Effector memory CD8-positive, alpha-beta T cell (primary cell): Measurements from ENCODE around the gene FHL1.
A peak's percentile ranks its signal among the peaks of the same experiment; 100 is the strongest.
"Not testable (repeated sequence)": the region's sequence is repeated elsewhere in the genome, so short reads cannot be mapped to it uniquely, and the experiment has no call there.

Experiments used
- ATAC-seq: fragments of 150-1000 bp; cut with Tn5 transposase; replicated peaks from 2 replicates; pipeline ENCODE4 v1.10.0; 2021; ENCODE audit warnings: mild to moderate bottlenecking, moderate library complexity
- DNase-seq, 3 experiments: peaks; one replicate each; pipeline ENCODE4 v3.0.0; 2021
- H3K27ac Mint-ChIP-seq, 2 donors: one replicate each; pipeline ENCODE4 v1.8.0; 2022; ENCODE audit warnings: mild to moderate bottlenecking in 2 of 2, mixed read lengths in 2 of 2, moderate library complexity in 2 of 2
- H3K27me3 Mint-ChIP-seq, 2 donors: one replicate each; pipeline ENCODE4 v1.8.0; 2022; ENCODE audit warnings: mixed read lengths in 2 of 2
- H3K36me3 Mint-ChIP-seq: one replicate; pipeline ENCODE4 v1.8.0; 2022; ENCODE audit warnings: mild to moderate bottlenecking, moderate library complexity, mixed read lengths; ENCODE audit not compliant: insufficient read depth
- H3K4me1 Mint-ChIP-seq, 2 donors: one replicate each; pipeline ENCODE4 v1.8.0; 2022; ENCODE audit warnings: low read depth in 2 of 2, mixed read lengths in 2 of 2
- H3K4me3 Mint-ChIP-seq, 2 donors: one replicate each; pipeline ENCODE4 v1.8.0; 2022; ENCODE audit warnings: mild to moderate bottlenecking in 2 of 2, mixed read lengths in 2 of 2, moderate library complexity in 2 of 2
- H3K9me3 Mint-ChIP-seq, 2 donors: one replicate each; pipeline ENCODE4 v1.8.0; 2022; ENCODE audit warnings: mixed read lengths in 2 of 2

Gene FHL1

DNA sequence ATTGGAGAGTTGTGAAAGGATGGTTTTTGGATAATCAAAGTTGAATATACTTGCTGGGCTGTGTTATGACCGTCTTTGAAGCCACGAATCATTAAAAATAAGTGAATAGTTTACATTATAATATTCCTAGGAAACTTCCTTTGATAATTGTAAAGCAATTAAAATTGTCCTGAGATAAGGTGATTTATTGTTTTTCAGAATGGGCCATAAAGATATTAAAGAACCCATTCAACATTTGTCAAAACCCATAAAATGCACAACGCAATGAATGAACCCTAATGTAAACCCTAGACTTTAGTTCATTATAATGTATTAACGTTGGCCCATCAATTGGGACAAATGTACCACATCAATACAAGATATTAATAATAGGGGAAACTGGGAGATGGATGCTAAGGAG, 11.4 kb downstream of the FHL1 start:
- no peaks in the 10 kb centered on the region for H3K4me1 Mint-ChIP-seq
- H3K4me3 Mint-ChIP-seq: no peak overlapping the region
- no peaks in the 10 kb centered on the region for H3K36me3 Mint-ChIP-seq
- H3K9me3 Mint-ChIP-seq: no peaks in the 10 kb centered on the region
- no peak overlapping the region for H3K27ac Mint-ChIP-seq
- no peak for DNase-seq
- no peaks in the 10 kb centered on the region for H3K27me3 Mint-ChIP-seq
- no peak for ATAC-seq

GRCh38 chrX:136159611-136160025, 12.3 kb downstream of the FHL1 start:
- no peak overlapping the region for H3K27ac Mint-ChIP-seq
- no peak overlapping the region for H3K4me3 Mint-ChIP-seq
- H3K36me3 Mint-ChIP-seq: no peaks in the 10 kb centered on the region
- no peak for DNase-seq
- H3K9me3 Mint-ChIP-seq: no peaks in the 10 kb centered on the region
- no peak for ATAC-seq
- no peaks in the 10 kb centered on the region for H3K27me3 Mint-ChIP-seq
- H3K4me1 Mint-ChIP-seq: no peaks in the 10 kb centered on the region

GRCh38 chrX:136162827-136163570, 15.7 kb downstream of the FHL1 start:
- H3K4me3 Mint-ChIP-seq: no peak overlapping the region

GRCh38 chrX:136163689-136164088, 16.4 kb downstream of the FHL1 start:
- no peaks in the 10 kb centered on the region for H3K27me3 Mint-ChIP-seq
- no peaks in the 10 kb centered on the region for H3K9me3 Mint-ChIP-seq
- ATAC-seq: no peak
- no peaks in the 10 kb centered on the region for H3K36me3 Mint-ChIP-seq
- DNase-seq: no peak
- no peak overlapping the region for H3K27ac Mint-ChIP-seq
- H3K4me3 Mint-ChIP-seq: no peak overlapping the region
- H3K4me1 Mint-ChIP-seq: no peaks in the 10 kb centered on the region

More at GRCh38 chrX:136162827-136163570, 15.7 kb downstream of the FHL1 start:
- H3K9me3 Mint-ChIP-seq: no peaks in the 10 kb centered on the region
- ATAC-seq (peak; percentile 53), DNase-seq (peak in 2 of 3 experiments; percentile 5 to 20)
- H3K27me3 Mint-ChIP-seq: no peaks in the 10 kb centered on the region
- H3K4me1 Mint-ChIP-seq: no peaks in the 10 kb centered on the region
- H3K36me3 Mint-ChIP-seq: no peaks in the 10 kb centered on the region
- no peak overlapping the region for H3K27ac Mint-ChIP-seq

DNA sequence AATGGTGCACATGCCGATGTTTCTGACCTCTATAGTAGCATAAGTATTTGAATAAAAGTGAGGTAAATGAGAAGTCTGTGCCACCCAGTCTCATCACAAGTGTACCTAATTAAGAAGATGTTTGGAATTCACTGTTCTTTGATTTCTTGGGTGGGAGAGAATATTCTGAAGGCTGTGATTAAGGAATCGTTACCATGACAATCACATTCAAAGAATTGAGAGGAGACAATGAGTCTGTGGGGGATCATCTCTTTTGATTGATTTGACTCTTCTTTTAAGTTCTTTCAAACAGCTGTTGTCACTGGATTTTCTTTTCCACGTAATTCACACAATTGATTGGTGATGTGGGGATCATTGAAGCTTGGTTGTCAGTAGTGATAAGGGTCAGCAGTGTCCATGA, 18.1 kb downstream of the FHL1 start:
- Mint-ChIP-seq H3K4me1 (no peaks in the 10 kb centered on the region), H3K27ac (no peak overlapping the region), H3K4me3 (no peak overlapping the region), H3K9me3 (no peaks in the 10 kb centered on the region), H3K36me3 (no peaks in the 10 kb centered on the region), H3K27me3 (no peaks in the 10 kb centered on the region)
- ATAC-seq: no peak
- no peak for DNase-seq

- Mint-ChIP-seq H3K27me3 (no peaks in the 10 kb centered on the region), H3K36me3 (no peaks in the 10 kb centered on the region), H3K4me3 (no peak overlapping the region), H3K4me1 (no peaks in the 10 kb centered on the region), H3K9me3 (no peaks in the 10 kb centered on the region), H3K27ac (no peak overlapping the region)
- DNase-seq: no peak
- ATAC-seq: no peak
Measured at GRCh38 chrX:136166221-136166855, 19.0 kb downstream of the FHL1 start.

- not testable (repeated sequence) for H3K4me3 Mint-ChIP-seq, H3K9me3 Mint-ChIP-seq, H3K27ac Mint-ChIP-seq, DNase-seq, H3K4me1 Mint-ChIP-seq, ATAC-seq, H3K27me3 Mint-ChIP-seq, H3K36me3 Mint-ChIP-seq
Measured at GRCh38 chrX:136167989-136168388, 20.7 kb downstream of the FHL1 start.

DNA sequence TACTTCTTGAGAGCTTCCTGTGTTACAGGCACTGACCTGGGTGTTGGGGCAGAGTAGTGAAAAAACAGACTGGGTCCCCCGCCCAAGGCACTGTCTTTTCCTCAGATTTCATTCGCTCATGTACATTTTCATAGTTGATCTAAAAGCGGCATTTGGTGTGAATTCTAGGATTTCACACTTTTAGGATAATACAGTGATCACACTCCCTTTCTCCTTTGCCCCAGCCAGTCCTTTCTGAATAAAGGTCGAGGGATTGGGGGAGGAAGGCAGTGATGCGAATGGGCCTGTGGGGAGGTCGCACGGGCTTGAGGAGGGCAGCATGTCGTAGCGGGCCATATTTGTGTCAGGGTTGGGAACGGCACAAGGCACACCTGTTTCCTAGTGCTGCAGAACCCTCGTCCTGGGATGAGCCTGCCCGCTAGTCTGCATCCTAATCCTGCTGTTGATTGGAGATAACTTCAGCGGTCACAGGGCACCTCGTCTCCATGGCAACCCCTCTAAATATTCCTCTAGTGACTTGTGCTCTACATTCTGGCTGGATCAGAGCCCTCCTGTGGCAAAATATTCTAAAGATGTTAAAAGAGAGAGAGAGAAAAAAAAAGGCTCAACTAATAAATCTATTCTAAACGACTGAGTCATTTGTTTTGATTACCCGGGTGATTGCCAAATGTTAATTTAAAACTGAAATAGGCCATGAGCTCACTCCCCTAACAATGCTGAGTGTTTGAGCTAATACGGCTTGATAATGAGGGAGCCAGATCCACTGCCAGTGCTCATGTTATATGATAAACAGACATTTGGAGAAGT, 21.8 kb downstream of the FHL1 start:
- Mint-ChIP-seq H3K27ac (no peak overlapping the region), H3K36me3 (no peaks in the 10 kb centered on the region), H3K9me3 (no peaks in the 10 kb centered on the region), H3K27me3 (no peaks in the 10 kb centered on the region), H3K4me3 (no peak overlapping the region), H3K4me1 (no peaks in the 10 kb centered on the region)
- no peak for DNase-seq
- no peak for ATAC-seq

- H3K27ac Mint-ChIP-seq: no peak overlapping the region
- ATAC-seq (no peak), DNase-seq (no peak)
- no peaks in the 10 kb centered on the region for H3K9me3 Mint-ChIP-seq
- no peak overlapping the region for H3K4me3 Mint-ChIP-seq
- no peaks in the 10 kb centered on the region for H3K36me3 Mint-ChIP-seq
- no peaks in the 10 kb centered on the region for H3K4me1 Mint-ChIP-seq
- no peaks in the 10 kb centered on the region for H3K27me3 Mint-ChIP-seq
Measured at GRCh38 chrX:136170139-136170800, 22.9 kb downstream of the FHL1 start.

DNA sequence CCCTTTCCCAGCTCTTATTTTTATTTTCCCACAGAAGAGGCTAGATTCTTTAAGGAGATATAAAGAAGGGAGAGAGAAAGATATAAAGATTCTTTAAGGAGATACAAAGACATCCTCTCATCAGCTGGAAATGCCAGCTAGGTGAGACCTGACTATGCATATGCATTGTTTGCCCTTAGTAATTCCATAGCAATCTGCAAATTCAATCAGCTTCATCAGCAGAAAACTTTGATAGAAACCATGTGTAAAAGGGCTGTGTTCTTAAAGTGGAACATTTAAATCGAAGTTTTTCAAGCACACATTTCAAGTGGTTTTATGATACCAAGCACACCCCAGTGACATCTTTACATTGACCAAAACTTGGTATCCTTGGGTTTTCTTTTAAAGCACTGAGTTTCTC, 24.1 kb downstream of the FHL1 start:
- H3K36me3 Mint-ChIP-seq: no peaks in the 10 kb centered on the region
- no peak overlapping the region for H3K27ac Mint-ChIP-seq
- H3K27me3 Mint-ChIP-seq: no peaks in the 10 kb centered on the region
- DNase-seq: no peak
- H3K9me3 Mint-ChIP-seq: no peaks in the 10 kb centered on the region
- no peak for ATAC-seq
- no peak overlapping the region for H3K4me3 Mint-ChIP-seq
- no peaks in the 10 kb centered on the region for H3K4me1 Mint-ChIP-seq

- Mint-ChIP-seq H3K27me3 (no peaks in the 10 kb centered on the region), H3K9me3 (no peaks in the 10 kb centered on the region), H3K4me3 (no peak overlapping the region), H3K27ac (no peak overlapping the region), H3K4me1 (no peaks in the 10 kb centered on the region), H3K36me3 (no peaks in the 10 kb centered on the region)
- DNase-seq (no peak), ATAC-seq (no peak)
Measured at GRCh38 chrX:136176399-136176825, 29.1 kb downstream of the FHL1 start.

- Mint-ChIP-seq H3K4me3 (no peak overlapping the region), H3K4me1 (no peaks in the 10 kb centered on the region), H3K27ac (no peak overlapping the region), H3K27me3 (no peaks in the 10 kb centered on the region), H3K9me3 (no peaks in the 10 kb centered on the region), H3K36me3 (no peaks in the 10 kb centered on the region)
- ATAC-seq (no peak), DNase-seq (no peak)
Measured at GRCh38 chrX:136179133-136179532, 31.8 kb downstream of the FHL1 start.

GRCh38 chrX:136182414-136182813, 35.1 kb downstream of the FHL1 start:
- Mint-ChIP-seq H3K36me3 (no peaks in the 10 kb centered on the region), H3K4me1 (no peaks in the 10 kb centered on the region), H3K4me3 (no peak overlapping the region), H3K27ac (no peak overlapping the region), H3K9me3 (no peaks in the 10 kb centered on the region), H3K27me3 (no peaks in the 10 kb centered on the region)
- no peak for DNase-seq
- ATAC-seq: no peak
